Measurements from ENCODE around the gene KNTC1.
"Not testable (repeated sequence)": the region's sequence is repeated elsewhere in the genome, so short reads cannot be mapped to it uniquely, and the experiment has no call there.

Gene KNTC1

GRCh38 chr12:122526683-122527477 lies at the start of gene KNTC1, which contains the start of gene RSRC2:
Gene KNTC1 (plus strand): TSS chr12:122527249. CDS start chr12:122530064, 2,815 bp downstream.
Gene RSRC2 (minus strand): TSS chr12:122526936. CDS start chr12:122526853, 83 bp downstream.
- peak; percentile 97 for ATAC-seq
- Mint-ChIP-seq H3K4me1 (peaks cover 42% of the 10 kb centered on the region), H3K36me3 (peaks cover 18% of the 10 kb centered on the region), H3K27me3 (no peaks in the 10 kb centered on the region), H3K4me3 (no peak within 1 kb of the TSS), H3K27ac (no peak within 1 kb of the TSS), H3K9me3 (no peaks in the 10 kb centered on the region)

GRCh38 chr12:122480753-122481152 lies 46.3 kb upstream of the KNTC1 start:
- peaks cover 61% of the 10 kb centered on the region for H3K36me3 Mint-ChIP-seq
- H3K27ac Mint-ChIP-seq = no peak overlapping the region
- ATAC-seq = no peak
- H3K4me3 Mint-ChIP-seq = no peak overlapping the region
- H3K9me3 Mint-ChIP-seq = no peaks in the 10 kb centered on the region
- H3K4me1 Mint-ChIP-seq = peaks cover 7% of the 10 kb centered on the region
- H3K27me3 Mint-ChIP-seq = no peaks in the 10 kb centered on the region

GRCh38 chr12:122481861-122482260 lies 45.2 kb upstream of the KNTC1 start:
- Mint-ChIP-seq H3K36me3 (peaks cover 61% of the 10 kb centered on the region), H3K27ac (no peak overlapping the region)

GRCh38 chr12:122483969-122484368 lies 43.1 kb upstream of the KNTC1 start:
- H3K27me3 Mint-ChIP-seq = no peaks in the 10 kb centered on the region
- peaks cover 53% of the 10 kb centered on the region for H3K36me3 Mint-ChIP-seq
- H3K27ac Mint-ChIP-seq = no peak overlapping the region
- no peak for ATAC-seq
- no peak overlapping the region for H3K4me3 Mint-ChIP-seq
- H3K4me1 Mint-ChIP-seq = no peaks in the 10 kb centered on the region
- H3K9me3 Mint-ChIP-seq = no peaks in the 10 kb centered on the region

More at GRCh38 chr12:122481861-122482260, 45.2 kb upstream of the KNTC1 start:
- H3K4me3 Mint-ChIP-seq = no peak overlapping the region
- no peaks in the 10 kb centered on the region for H3K9me3 Mint-ChIP-seq
- ATAC-seq = no peak
- no peaks in the 10 kb centered on the region for H3K27me3 Mint-ChIP-seq
- H3K4me1 Mint-ChIP-seq = no peaks in the 10 kb centered on the region

- not testable (repeated sequence) for ATAC-seq, H3K4me1 Mint-ChIP-seq, H3K4me3 Mint-ChIP-seq, H3K9me3 Mint-ChIP-seq, H3K27me3 Mint-ChIP-seq
- Mint-ChIP-seq H3K27ac (peak overlapping the region; percentile 10), H3K36me3 (peaks cover 53% of the 10 kb centered on the region)
Observed at GRCh38 chr12:122484385-122484784, 42.7 kb upstream of the KNTC1 start.

- not testable (repeated sequence) for H3K4me1 Mint-ChIP-seq, ATAC-seq, H3K9me3 Mint-ChIP-seq, H3K4me3 Mint-ChIP-seq, H3K27ac Mint-ChIP-seq, H3K27me3 Mint-ChIP-seq
- peaks cover 58% of the 10 kb centered on the region for H3K36me3 Mint-ChIP-seq
Observed at GRCh38 chr12:122486360-122486759, 40.7 kb upstream of the KNTC1 start.

GRCh38 chr12:122486805-122487426 lies 40.1 kb upstream of the KNTC1 start:
- H3K27me3 Mint-ChIP-seq = no peaks in the 10 kb centered on the region
- peaks cover 62% of the 10 kb centered on the region for H3K36me3 Mint-ChIP-seq
- H3K4me3 Mint-ChIP-seq = no peak overlapping the region
- H3K4me1 Mint-ChIP-seq = peaks cover 7% of the 10 kb centered on the region
- H3K27ac Mint-ChIP-seq = no peak overlapping the region
- H3K9me3 Mint-ChIP-seq = no peaks in the 10 kb centered on the region
- ATAC-seq = no peak

- not testable (repeated sequence) for H3K27ac Mint-ChIP-seq, H3K4me3 Mint-ChIP-seq, H3K27me3 Mint-ChIP-seq, ATAC-seq, H3K4me1 Mint-ChIP-seq, H3K9me3 Mint-ChIP-seq
- H3K36me3 Mint-ChIP-seq = peaks cover 66% of the 10 kb centered on the region
Observed at GRCh38 chr12:122487807-122488206, 39.2 kb upstream of the KNTC1 start.

GRCh38 chr12:122489038-122489437 lies 38.0 kb upstream of the KNTC1 start:
- peaks cover 56% of the 10 kb centered on the region for H3K36me3 Mint-ChIP-seq
- no peak overlapping the region for H3K27ac Mint-ChIP-seq
- no peak overlapping the region for H3K4me3 Mint-ChIP-seq
- H3K9me3 Mint-ChIP-seq = no peaks in the 10 kb centered on the region
- no peaks in the 10 kb centered on the region for H3K27me3 Mint-ChIP-seq
- ATAC-seq = no peak
- H3K4me1 Mint-ChIP-seq = peaks cover 7% of the 10 kb centered on the region

GRCh38 chr12:122491991-122492390 lies 35.1 kb upstream of the KNTC1 start:
- Mint-ChIP-seq H3K4me3 (no peak overlapping the region), H3K27me3 (no peaks in the 10 kb centered on the region), H3K36me3 (peaks cover 48% of the 10 kb centered on the region), H3K4me1 (peaks cover 25% of the 10 kb centered on the region), H3K27ac (no peak overlapping the region), H3K9me3 (no peaks in the 10 kb centered on the region)
- ATAC-seq = no peak

GRCh38 chr12:122493222-122493621 lies 33.8 kb upstream of the KNTC1 start:
- peaks cover 46% of the 10 kb centered on the region for H3K36me3 Mint-ChIP-seq
- H3K27me3 Mint-ChIP-seq, H3K4me3 Mint-ChIP-seq, ATAC-seq, H3K27ac Mint-ChIP-seq, H3K9me3 Mint-ChIP-seq: not testable (repeated sequence)
- H3K4me1 Mint-ChIP-seq = peaks cover 32% of the 10 kb centered on the region

- Mint-ChIP-seq H3K4me1 (peaks cover 51% of the 10 kb centered on the region), H3K27me3 (no peaks in the 10 kb centered on the region), H3K4me3 (no peak overlapping the region), H3K36me3 (peaks cover 42% of the 10 kb centered on the region), H3K9me3 (no peaks in the 10 kb centered on the region), H3K27ac (no peak overlapping the region)
- ATAC-seq = no peak
Observed at GRCh38 chr12:122495258-122495657, 31.8 kb upstream of the KNTC1 start.

GRCh38 chr12:122499991-122500684 lies 26.9 kb upstream of the KNTC1 start:
- Mint-ChIP-seq H3K27ac (peak overlapping the region; percentile 97), H3K27me3 (no peaks in the 10 kb centered on the region), H3K36me3 (peaks cover 15% of the 10 kb centered on the region), H3K4me1 (peaks cover 56% of the 10 kb centered on the region), H3K4me3 (peak overlapping the region; percentile 99), H3K9me3 (no peaks in the 10 kb centered on the region)
- ATAC-seq = peak; percentile 38

- peak within 1 kb of the TSS; percentile 97 for H3K27ac Mint-ChIP-seq
- H3K27me3 Mint-ChIP-seq = no peaks in the 10 kb centered on the region
- peak within 1 kb of the TSS; percentile 99 for H3K4me3 Mint-ChIP-seq
- peaks cover 17% of the 10 kb centered on the region for H3K36me3 Mint-ChIP-seq
- ATAC-seq = peak; percentile 98
- peaks cover 51% of the 10 kb centered on the region for H3K4me1 Mint-ChIP-seq
- no peaks in the 10 kb centered on the region for H3K9me3 Mint-ChIP-seq
Observed at GRCh38 chr12:122500685-122501488, 26.2 kb upstream of the KNTC1 start, which contains the start of gene ZCCHC8. Gene ZCCHC8 (minus strand): TSS chr12:122500932. CDS start chr12:122500840, 92 bp downstream.

Data from stimulated activated memory B cell treated with anti-CD40 and anti-IgM and Interleukin-4, amounts not matched to agents 10 μg/mL and 1 μg/mL and 100 μg/mL, for 72 hours (primary cell).